ENCODE results near the gene BSG.
"Not testable (repeated sequence)": the region's sequence is repeated elsewhere in the genome, so short reads cannot be mapped to it uniquely, and the experiment has no call there.

Gene BSG

DNA sequence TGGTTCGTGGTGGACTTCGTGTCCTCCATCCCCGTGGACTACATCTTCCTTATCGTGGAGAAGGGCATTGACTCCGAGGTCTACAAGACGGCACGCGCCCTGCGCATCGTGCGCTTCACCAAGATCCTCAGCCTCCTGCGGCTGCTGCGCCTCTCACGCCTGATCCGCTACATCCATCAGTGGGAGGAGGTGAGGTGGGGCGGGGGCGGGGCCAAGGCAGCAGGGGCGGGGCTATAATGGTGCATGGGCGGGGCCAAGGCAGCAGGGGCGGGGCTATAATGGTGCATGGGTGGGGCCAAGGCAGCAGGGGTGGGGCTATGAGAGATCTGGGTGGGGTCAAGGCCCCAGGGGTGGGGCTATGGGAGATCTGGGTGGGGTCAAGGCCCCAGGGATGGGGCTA is 31.4 kb downstream of the BSG start:
- H3K4me3 ChIP-seq; DNase-seq (ENCODE audit: low spot score in 2 of 2); H3K27me3 ChIP-seq (ENCODE audit: low read depth); H3K36me3 ChIP-seq (replicated peaks); H3K4me1 ChIP-seq; in situ Hi-C loops (cut with MboI; ENCODE audit: low sequenced_read_pairs); H3K9me3 ChIP-seq: not testable (repeated sequence)

DNA sequence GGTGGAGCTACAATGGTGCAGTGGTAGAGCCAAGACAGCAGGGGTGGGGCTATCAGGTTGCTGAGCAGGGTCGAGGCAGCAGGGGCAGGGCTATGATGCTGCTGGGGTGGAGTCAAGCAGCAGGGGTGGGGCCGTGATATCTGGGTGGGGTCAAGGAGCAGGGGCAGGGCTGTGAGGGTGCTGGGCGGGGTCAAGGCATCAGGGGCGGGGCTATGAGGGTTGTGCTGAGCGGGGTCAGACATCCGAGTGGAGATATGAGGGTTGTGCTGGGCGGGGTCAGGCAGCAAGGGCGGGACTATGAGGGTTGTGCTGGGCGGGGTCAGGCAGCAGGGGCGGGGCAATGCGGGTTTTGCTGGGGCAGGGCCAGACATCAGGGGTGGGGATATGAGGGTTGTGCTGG is 32.0 kb downstream of the BSG start:
- Histone ChIP-seq H3K9me3 (peaks cover 3% of the 10 kb centered on the region; the same call in 1 of the 2 replicates), H3K4me3 (no peak overlapping the region), H3K36me3 (replicated peaks) (no peaks in the 10 kb centered on the region), H3K27me3 (ENCODE audit: low read depth) (no peaks in the 10 kb centered on the region), H3K4me1 (no peaks in the 10 kb centered on the region)
- in situ Hi-C loops (cut with MboI; ENCODE audit: low sequenced_read_pairs), result no loop called here
- peak in 1 of 2 experiments; percentile 57 for DNase-seq (ENCODE audit: low spot score in 2 of 2)

DNA sequence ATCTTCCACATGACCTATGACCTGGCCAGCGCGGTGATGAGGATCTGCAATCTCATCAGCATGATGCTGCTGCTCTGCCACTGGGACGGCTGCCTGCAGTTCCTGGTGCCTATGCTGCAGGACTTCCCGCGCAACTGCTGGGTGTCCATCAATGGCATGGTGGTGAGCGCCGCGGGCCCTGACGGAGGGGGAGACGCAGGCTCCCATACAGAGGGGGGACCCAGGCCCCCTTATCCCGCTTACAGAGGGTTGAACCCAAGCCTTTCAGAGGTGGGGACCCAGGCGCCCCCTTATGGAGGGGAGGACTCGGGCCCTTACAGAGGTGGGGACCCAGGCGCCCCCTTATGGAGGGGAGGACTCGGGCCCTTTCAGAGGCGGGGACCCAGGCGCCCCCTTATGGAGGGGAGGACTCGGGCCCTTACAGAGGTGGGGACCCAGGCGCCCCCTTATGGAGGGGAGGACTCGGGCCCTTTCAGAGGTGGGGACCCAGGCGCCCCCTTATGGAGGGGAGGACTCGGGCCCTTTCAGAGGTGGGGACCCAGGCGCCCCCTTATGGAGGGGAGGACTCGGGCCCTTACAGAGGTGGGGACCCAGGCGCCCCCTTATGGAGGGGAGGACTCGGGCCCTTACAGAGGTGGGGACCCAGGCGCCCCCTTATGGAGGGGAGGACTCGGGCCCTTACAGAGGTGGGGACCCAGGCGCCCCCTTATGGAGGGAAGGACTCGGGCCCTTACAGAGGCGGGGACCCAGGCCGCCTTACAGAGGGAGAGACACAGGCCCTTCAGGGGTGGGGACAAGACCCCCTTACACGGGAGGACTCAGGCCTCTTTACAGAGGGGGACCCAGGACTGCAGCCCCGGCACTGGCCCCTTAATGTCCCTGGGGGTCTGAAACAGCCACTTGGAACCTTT is 32.9 kb downstream of the BSG start:
- H3K4me1 ChIP-seq; H3K9me3 ChIP-seq; H3K36me3 ChIP-seq (replicated peaks); H3K27me3 ChIP-seq (ENCODE audit: low read depth); DNase-seq (ENCODE audit: low spot score in 2 of 2); H3K4me3 ChIP-seq; in situ Hi-C loops (cut with MboI; ENCODE audit: low sequenced_read_pairs): not testable (repeated sequence)

DNA sequence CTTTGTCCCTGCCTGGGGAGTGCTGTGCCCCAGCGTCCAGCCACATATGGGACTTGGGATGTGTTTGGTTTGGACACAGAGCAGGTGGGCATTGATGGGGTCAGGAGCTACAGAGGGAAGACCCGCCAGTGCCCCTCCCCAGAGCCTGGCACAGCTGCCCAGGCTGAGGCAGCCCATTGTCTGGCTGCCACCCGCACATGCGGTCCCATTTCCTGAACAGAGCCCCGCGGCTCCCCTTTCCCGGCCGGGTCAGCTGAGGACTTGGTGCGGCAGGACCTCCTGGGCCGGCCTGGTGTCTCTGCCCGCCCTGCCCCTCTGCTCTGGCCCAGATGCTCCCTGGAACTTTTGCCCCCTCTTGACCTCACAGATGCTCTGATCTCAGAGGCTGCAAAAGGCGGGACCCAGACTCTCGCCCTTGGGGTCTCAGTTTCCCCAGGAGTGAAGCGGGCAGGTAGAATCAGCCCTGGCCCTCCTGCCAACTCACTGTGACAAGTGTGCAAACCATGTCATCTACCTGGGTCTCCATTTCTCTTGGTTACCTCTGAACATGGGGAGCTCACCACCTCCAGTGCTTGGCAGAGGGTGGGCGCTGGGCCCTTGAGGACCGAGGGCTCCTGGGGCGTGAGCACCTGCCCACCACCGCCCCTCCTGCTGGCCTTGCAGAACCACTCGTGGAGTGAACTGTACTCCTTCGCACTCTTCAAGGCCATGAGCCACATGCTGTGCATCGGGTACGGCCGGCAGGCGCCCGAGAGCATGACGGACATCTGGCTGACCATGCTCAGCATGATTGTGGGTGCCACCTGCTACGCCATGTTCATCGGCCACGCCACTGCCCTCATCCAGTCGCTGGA is 35.1 kb downstream of the BSG start:
- no peaks in the 10 kb centered on the region for H3K4me1 ChIP-seq
- H3K36me3 ChIP-seq (replicated peaks), result 0 out of 2 replicates have a peak, but pooled peaks cover 3% of the 10 kb centered on the region
- no peak for DNase-seq (ENCODE audit: low spot score in 2 of 2)
- H3K4me3 ChIP-seq, result no peak overlapping the region
- in situ Hi-C loops (cut with MboI; ENCODE audit: low sequenced_read_pairs), result no loop called here
- no peaks in the 10 kb centered on the region for H3K27me3 ChIP-seq (ENCODE audit: low read depth)
- peaks cover 3% of the 10 kb centered on the region; the same call in 1 of the 2 replicates for H3K9me3 ChIP-seq

DNA sequence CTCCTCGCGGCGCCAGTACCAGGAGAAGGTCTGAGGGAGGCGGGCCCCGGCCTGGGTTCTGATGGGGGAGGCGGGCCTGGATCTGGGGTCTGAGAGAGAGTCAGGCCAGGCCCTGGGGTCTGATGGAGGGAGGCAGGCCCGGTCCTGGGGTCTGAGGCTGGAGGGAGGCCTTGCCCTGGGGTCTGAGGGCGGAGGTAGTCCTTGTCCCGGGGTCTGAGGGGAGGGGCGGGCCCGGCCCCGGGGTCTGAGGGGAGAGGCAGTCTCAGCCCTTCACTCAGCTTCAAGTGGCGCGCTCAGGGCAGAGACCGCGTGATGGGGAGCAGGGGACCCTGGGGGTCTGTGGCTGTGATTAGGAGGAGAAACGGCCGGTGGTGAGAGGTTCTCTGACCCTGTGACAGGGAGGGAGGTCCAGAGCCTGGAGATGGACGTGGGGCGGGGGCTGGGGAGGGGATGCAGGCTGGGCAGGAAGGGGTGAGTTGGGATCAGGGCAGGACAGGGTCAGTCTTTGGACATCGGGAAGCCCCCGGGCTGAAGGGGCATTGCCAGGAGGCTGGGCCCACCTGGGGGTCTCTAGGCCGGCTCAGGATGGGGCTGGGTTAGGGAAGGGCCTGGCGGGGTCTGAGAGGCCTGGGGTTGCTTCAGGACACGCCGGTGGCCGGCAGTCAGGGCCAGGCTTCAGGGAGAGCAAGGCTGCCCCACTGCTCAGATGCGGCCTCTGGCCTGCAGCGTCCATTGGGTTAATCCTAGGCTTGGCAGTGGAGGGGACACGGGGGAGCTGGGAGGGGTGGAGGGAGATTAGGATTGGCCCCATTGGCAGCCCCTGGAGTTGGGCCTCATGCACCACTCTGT is 36.0 kb downstream of the BSG start:
- in situ Hi-C loops (cut with MboI; ENCODE audit: low sequenced_read_pairs), result no loop called here
- no peak for DNase-seq (ENCODE audit: low spot score in 2 of 2)
- peaks cover 3% of the 10 kb centered on the region; the same call in 1 of the 2 replicates for H3K9me3 ChIP-seq

DNA sequence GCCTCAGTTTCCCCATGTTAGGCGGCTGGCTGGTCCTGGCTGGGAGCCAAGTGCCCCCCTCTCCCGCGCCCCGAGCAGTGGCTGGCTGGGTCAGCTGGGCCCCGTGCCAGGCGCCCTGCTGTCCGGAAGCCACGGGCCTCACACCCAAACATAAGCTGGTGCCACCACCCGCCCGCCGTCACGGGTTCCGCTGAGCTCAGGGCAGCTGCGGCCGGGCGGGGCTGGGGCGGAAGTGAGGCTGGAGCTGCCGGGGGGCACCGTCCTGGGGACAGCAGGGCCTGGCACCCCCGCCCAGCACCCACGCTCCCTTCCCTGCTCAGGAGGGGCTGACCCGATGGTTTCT is 36.6 kb downstream of the BSG start:
- Histone ChIP-seq H3K4me3 (no peak overlapping the region), H3K4me1 (no peaks in the 10 kb centered on the region), H3K27me3 (ENCODE audit: low read depth) (no peaks in the 10 kb centered on the region), H3K36me3 (replicated peaks) (peaks cover 3% of the 10 kb centered on the region; the same call in 1 of the 2 replicates), H3K9me3 (peaks cover 3% of the 10 kb centered on the region; the same call in 1 of the 2 replicates)
- DNase-seq (ENCODE audit: low spot score in 2 of 2), result no peak
- in situ Hi-C loops (cut with MboI; ENCODE audit: low sequenced_read_pairs), result no loop called here

More for the DNA sequence above, 36.0 kb downstream of the BSG start:
- Histone ChIP-seq H3K27me3 (ENCODE audit: low read depth) (no peaks in the 10 kb centered on the region), H3K4me3 (no peak overlapping the region), H3K36me3 (replicated peaks) (0 out of 2 replicates have a peak, but pooled peaks cover 3% of the 10 kb centered on the region), H3K4me1 (no peaks in the 10 kb centered on the region)

DNA sequence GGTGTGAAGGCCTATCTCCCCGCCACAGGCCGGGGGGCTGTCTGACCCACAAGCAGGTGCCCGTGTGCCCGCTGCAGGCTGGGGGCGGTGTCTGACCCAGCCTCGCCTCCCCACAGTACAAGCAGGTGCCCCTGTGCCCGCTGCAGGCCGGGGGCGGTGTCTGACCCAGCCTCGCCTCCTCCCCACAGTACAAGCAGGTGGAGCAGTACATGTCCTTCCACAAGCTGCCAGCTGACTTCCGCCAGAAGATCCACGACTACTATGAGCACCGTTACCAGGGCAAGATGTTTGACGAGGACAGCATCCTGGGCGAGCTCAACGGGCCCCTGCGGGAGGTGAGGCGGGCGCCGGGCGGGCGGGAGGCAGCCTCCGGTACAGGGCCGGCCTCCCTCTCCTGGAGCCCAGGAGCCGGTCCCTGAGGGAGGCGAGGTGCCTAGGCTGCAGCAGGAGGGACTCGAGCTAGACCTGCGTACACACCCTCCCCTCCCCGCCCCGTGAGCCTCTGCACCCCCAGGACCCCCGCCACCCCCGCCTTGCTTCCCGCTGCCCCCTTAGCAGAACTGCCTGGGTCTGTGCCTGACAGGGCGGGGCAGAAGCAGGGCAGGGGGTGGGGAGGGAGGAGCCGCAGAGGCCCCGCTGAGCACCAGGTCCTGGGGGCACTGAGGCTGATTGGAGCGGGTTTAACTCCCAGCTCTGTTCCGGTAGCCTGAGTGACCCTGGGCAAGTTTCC is 37.8 kb downstream of the BSG start:
- H3K27me3 ChIP-seq (ENCODE audit: low read depth), result no peaks in the 10 kb centered on the region
- no peak for DNase-seq (ENCODE audit: low spot score in 2 of 2)
- peaks cover 3% of the 10 kb centered on the region; the same call in 1 of the 2 replicates for H3K9me3 ChIP-seq
- H3K4me3 ChIP-seq, result no peak overlapping the region
- in situ Hi-C loops (cut with MboI; ENCODE audit: low sequenced_read_pairs), result no loop called here
- H3K4me1 ChIP-seq, result no peaks in the 10 kb centered on the region
- peaks cover 13% of the 10 kb centered on the region for H3K36me3 ChIP-seq (replicated peaks)

DNA sequence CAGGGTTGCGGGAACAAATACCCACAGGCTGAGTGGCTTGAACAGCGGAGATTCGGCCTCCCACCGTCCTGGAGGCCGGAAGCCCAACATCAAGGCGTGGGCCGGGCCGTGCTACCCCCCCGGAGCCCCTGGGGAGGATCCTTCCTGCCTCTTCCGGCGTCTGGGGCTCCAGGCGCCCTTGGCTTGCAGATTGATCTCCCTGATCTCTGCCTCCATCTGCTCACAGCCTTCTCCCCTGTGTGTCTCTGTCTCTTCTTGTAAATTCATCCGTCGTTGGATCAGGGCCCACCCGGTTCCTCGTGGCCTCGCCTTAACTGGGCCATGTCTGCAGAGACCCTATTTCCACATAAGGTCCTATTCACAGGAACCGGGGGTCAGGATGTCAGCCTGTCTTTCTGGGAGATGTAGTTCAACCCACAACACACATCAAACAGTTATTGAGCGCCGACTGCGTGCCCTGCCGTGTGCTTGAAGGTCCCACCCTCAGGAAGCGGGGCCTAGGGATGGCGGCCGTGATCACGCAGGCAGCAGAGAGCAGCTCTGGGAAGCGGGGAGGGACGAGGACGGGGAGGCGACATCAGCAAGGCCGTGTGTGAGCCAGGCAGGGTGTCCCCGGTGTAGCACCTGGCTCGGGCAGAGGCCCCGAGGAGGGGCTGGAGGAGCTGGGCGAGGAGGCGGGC is 38.5 kb downstream of the BSG start:
- Histone ChIP-seq H3K27me3 (ENCODE audit: low read depth) (no peaks in the 10 kb centered on the region), H3K9me3 (peaks cover under 1% of the 10 kb centered on the region; the same call in 1 of the 2 replicates), H3K36me3 (replicated peaks) (peaks cover 13% of the 10 kb centered on the region), H3K4me3 (no peak overlapping the region), H3K4me1 (no peaks in the 10 kb centered on the region)
- in situ Hi-C loops (cut with MboI; ENCODE audit: low sequenced_read_pairs), result no loop called here
- DNase-seq (ENCODE audit: low spot score in 2 of 2), result no peak

DNA sequence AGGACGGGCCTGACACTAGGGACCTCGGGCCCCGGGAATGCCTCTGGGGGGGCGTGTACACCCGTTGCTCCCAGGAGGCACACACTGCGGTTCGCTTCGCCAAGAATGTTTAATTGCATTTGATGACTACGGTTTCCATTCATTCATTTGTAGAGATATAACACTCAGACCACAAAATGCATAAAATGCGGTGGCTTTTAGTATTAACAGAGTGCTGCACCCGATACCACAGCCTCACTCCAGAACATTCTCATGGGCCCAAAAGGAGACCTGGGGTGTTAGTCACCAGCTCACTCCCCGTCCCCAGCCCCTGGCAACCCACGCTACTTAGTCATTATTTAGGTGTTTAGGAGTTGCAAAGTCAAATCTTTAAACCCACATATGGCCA is 39.1 kb downstream of the BSG start:
- Histone ChIP-seq H3K4me1 (no peaks in the 10 kb centered on the region), H3K9me3 (no peaks in the 10 kb centered on the region), H3K36me3 (replicated peaks) (peaks cover 13% of the 10 kb centered on the region), H3K27me3 (ENCODE audit: low read depth) (no peaks in the 10 kb centered on the region), H3K4me3 (no peak overlapping the region)
- in situ Hi-C loops (cut with MboI; ENCODE audit: low sequenced_read_pairs), result no loop called here
- no peak for DNase-seq (ENCODE audit: low spot score in 2 of 2)

DNA sequence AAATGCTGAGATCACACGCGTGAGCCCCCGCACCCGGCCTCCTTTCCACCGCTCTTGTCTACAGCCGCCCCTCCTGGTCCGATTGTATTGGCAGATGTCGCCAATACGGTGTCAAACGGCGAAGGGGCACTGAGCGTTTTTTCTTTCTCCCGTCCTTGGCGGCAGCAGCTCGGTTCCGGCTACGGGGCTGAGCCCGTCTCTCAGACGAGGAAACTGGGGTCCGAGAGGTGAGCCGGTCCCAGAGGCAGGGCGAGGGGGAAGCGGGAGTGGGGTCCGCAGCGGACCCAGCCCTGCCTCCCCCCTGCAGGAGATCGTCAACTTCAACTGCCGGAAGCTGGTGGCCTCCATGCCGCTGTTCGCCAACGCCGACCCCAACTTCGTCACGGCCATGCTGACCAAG is 40.5 kb downstream of the BSG start:
- no peaks in the 10 kb centered on the region for H3K4me1 ChIP-seq
- H3K9me3 ChIP-seq, result no peaks in the 10 kb centered on the region
- no peak for DNase-seq (ENCODE audit: low spot score in 2 of 2)
- H3K36me3 ChIP-seq (replicated peaks), result peaks cover 13% of the 10 kb centered on the region
- in situ Hi-C loops (cut with MboI; ENCODE audit: low sequenced_read_pairs), result no loop called here
- no peaks in the 10 kb centered on the region for H3K27me3 ChIP-seq (ENCODE audit: low read depth)
- no peak overlapping the region for H3K4me3 ChIP-seq

DNA sequence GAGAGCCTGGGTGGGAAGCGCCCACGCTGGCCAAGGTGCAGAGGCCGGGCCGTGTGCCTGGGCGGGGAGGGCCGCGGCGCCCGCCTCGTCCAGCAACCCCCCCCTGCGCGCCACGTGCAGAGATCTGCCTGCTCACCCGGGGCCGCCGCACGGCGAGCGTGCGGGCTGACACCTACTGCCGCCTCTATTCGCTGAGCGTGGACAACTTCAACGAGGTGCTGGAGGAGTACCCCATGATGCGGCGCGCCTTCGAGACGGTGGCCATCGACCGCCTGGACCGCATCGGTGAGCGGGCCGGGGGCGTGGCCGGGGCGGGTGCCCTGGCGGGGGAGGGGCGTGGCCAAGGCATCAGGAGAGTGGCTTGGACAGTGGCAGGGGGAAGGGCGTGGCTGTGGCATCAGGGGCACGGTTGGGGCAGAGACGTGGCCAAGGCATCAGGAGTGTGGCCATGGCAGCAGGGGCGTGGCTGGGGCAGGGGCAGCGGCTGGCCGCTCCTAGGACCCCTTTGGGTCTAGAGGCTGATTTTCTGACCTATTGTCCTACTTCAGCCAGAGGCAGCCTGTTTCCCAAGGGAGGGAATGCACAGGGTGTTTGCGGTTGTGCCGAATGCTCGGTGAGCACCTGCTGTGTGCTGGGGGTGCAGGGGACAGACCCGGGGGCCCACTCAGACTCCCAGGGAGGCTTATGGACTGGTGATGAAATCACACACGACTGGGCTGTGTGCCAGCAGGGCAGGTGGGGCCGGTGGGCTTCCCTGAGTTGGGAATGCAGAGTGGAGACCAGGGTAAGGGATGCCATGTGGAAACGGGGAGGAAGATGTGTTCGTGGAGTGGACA is 41.6 kb downstream of the BSG start:
- no peak for DNase-seq (ENCODE audit: low spot score in 2 of 2)
- in situ Hi-C loops (cut with MboI; ENCODE audit: low sequenced_read_pairs), result no loop called here
- no peak overlapping the region for H3K4me3 ChIP-seq
- H3K36me3 ChIP-seq (replicated peaks), result peaks cover 23% of the 10 kb centered on the region
- H3K27me3 ChIP-seq (ENCODE audit: low read depth), result no peaks in the 10 kb centered on the region
- H3K4me1 ChIP-seq, result no peaks in the 10 kb centered on the region
- H3K9me3 ChIP-seq, result no peaks in the 10 kb centered on the region

DNA sequence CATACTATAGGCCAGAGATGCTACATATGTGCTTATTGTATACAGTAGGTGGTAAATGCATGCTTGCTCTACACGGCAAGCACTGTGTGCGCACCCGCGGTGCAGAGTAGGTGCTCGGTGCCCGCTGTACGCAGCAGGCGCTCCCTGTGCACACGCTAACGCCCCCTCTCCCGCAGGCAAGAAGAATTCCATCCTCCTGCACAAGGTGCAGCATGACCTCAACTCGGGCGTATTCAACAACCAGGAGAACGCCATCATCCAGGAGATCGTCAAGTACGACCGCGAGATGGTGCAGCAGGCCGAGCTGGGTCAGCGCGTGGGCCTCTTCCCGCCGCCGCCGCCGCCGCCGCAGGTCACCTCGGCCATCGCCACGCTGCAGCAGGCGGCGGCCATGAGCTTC is 43.2 kb downstream of the BSG start:
- Histone ChIP-seq H3K27me3 (ENCODE audit: low read depth) (no peaks in the 10 kb centered on the region), H3K4me1 (no peaks in the 10 kb centered on the region), H3K9me3 (no peaks in the 10 kb centered on the region), H3K36me3 (replicated peaks) (peaks cover 39% of the 10 kb centered on the region), H3K4me3 (no peak overlapping the region)
- in situ Hi-C loops (cut with MboI; ENCODE audit: low sequenced_read_pairs), result no loop called here
- DNase-seq (ENCODE audit: low spot score in 2 of 2), result no peak

Data from HAP-1 (cell line).